Esophagus squamous epithelium (tissue), 5 donors: ENCODE data around the gene TMSB15A. TPM values are rescaled to one million over a fixed set of nuclear protein-coding genes. Genes with fewer than 3 reads are reported as not detected.
"Not testable (repeated sequence)": the region's sequence is repeated elsewhere in the genome, so short reads cannot be mapped to it uniquely, and the experiment has no call there.

Experiments used
- DNase-seq: peaks from one replicate; lab custom pipeline; 2025; lab: John Stamatoyannopoulos, UW
- H3K27ac ChIP-seq, 4 donors: fragments of 200-600 bp; sonication (generic); one replicate each; pipeline ENCODE4 v1.5.1; 2016 to 2019; ENCODE audit warnings: mild to moderate bottlenecking in 1 of 4
- H3K27me3 ChIP-seq, 4 donors: fragments of 200-600 bp; sonication (generic); 1 replicate in 3 of 4; 2 replicates in 1 of 4; pipeline versions ENCODE4 v1.5.1 to v1.6.0; 2017 to 2021; ENCODE audit warnings: antibody characterized with exemption in 1 of 4
- H3K36me3 ChIP-seq, 3 donors: fragments of 200-600 bp; sonication (generic); one replicate each; pipeline ENCODE4 v1.5.1; 2016 to 2019
- H3K4me1 ChIP-seq, 3 donors: fragments of 200-600 bp; sonication (generic); one replicate each; pipeline ENCODE4 v1.5.1; 2017 to 2019
- H3K4me3 ChIP-seq, 4 donors: fragments of 200-600 bp; sonication (generic); 1 replicate in 3 of 4; 2 replicates in 1 of 4; pipeline ENCODE4 v1.5.1; 2016 to 2019; ENCODE audit warnings: mild to moderate bottlenecking in 2 of 4, moderate library complexity in 1 of 4
- H3K9me3 ChIP-seq, 3 donors: fragments of 200-600 bp; sonication (generic); one replicate each; pipeline ENCODE4 v1.5.1; 2016 to 2019
- POLR2A ChIP-seq, 4 donors: fragments of 450-650 bp; IDR thresholded peaks; one replicate each; pipeline ENCODE4 v1.6.1; 2017; ENCODE audit warnings: antibody characterized with exemption in 4 of 4, mild to moderate bottlenecking in 4 of 4, moderate library complexity in 3 of 4
- WGBS, 2 donors: methylation state at CpG; one replicate each; pipeline ENCODE4 v1.1.5; 2018; 5-methylcytosine and 5-hydroxymethylcytosine counted together
- intact Hi-C: fragments of 100-400 bp; cut with DNase I; formaldehyde crosslinking; loops from one replicate; pipeline ENCODE4 v1.15.0; 2022
- total RNA-seq, 4 donors: library from RNA; depleted of rRNA; stranded (reverse); fragments of >200 nt; gene quantifications; one replicate each; pipeline ENCODE4 v1.1.0, GENCODE V29; 2016
- TF ChIP-seq, protein P1 (sequence below), 6 experiments: fragments of 450-650 bp in 4 of 6; fragments of 200-600 bp in 2 of 6; sonication (generic) in 2 of 6; IDR thresholded peaks; one replicate each; pipeline ENCODE4 v1.5.1; 2016 to 2019; ENCODE audit warnings: antibody characterized with exemption in 6 of 6, mild to moderate bottlenecking in 4 of 6, moderate library complexity in 4 of 6
- donor health status: DM: yes; HTN: yes; CAD: no.

Gene TMSB15A
- total RNA-seq, 4 donors from 2014 or later, result 0.95 TPM; not detected in 3

DNA sequence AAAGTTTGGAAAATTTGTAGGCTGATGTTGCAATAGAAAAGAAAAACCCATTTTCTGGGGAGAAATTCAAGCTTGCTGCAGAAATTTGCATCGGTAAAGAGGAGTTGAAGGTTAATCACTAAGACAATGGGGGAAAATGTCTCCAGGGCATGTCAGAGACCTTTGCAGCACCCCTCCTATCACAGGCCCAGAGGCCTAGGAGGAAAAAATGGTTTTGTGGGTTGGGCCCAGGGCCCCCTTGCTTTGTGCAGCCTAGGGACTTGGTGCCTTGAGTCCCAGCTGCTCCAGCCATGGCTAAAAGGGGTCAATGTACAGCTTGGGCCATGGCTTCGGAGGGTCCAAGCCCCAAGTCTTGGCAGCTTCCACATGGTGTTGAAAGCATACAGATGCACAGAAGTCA, 17.8 kb downstream of the TMSB15A start:
- WGBS, 2 donors, result 100% methylated on average over 1 of the region's 2 CpGs
- Histone ChIP-seq H3K4me3 (no peak overlapping the region), H3K27ac (no peak overlapping the region), H3K9me3 (peaks cover 0 to 9% (median 0%) of the 10 kb centered on the region in 3 donors), H3K27me3 (no peaks in the 10 kb centered on the region), H3K36me3 (no peaks in the 10 kb centered on the region), H3K4me1 (no peaks in the 10 kb centered on the region)
- intact Hi-C loops, result no loop called here
- TF ChIP-seq POLR2A (IDR thresholded peaks at IDR 0.05), result no peak
- TF ChIP-seq, protein P1, sequence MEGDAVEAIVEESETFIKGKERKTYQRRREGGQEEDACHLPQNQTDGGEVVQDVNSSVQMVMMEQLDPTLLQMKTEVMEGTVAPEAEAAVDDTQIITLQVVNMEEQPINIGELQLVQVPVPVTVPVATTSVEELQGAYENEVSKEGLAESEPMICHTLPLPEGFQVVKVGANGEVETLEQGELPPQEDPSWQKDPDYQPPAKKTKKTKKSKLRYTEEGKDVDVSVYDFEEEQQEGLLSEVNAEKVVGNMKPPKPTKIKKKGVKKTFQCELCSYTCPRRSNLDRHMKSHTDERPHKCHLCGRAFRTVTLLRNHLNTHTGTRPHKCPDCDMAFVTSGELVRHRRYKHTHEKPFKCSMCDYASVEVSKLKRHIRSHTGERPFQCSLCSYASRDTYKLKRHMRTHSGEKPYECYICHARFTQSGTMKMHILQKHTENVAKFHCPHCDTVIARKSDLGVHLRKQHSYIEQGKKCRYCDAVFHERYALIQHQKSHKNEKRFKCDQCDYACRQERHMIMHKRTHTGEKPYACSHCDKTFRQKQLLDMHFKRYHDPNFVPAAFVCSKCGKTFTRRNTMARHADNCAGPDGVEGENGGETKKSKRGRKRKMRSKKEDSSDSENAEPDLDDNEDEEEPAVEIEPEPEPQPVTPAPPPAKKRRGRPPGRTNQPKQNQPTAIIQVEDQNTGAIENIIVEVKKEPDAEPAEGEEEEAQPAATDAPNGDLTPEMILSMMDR (IDR thresholded peaks at IDR 0.05), result no peak
- no peak for DNase-seq

DNA sequence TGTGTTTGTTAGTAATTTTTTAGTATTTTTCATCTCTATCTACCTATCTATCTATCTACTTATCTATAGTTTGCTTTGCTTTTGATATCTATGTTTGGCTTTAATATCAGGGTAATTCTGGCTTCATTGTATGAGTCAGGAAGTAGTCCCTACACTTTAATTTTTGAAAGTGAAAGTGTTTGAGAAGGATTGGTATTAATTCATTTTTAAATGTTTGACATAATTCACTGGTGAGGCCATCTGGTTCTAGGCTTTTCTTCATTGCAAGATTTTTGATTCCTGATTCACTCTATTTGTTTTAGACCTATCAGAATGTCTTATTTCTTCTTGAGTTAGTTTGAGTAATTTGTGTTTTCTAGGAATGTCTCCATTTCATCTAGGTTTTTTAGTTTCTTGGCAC, 24.8 kb downstream of the TMSB15A start:
- Histone ChIP-seq H3K27me3 (no peaks in the 10 kb centered on the region), H3K9me3 (no peaks in the 10 kb centered on the region), H3K27ac (no peak overlapping the region), H3K4me1 (no peaks in the 10 kb centered on the region), H3K36me3 (no peaks in the 10 kb centered on the region), H3K4me3 (no peak overlapping the region)
- DNase-seq, result no peak
- intact Hi-C loops, result no loop called here
- no peak for TF ChIP-seq POLR2A (IDR thresholded peaks at IDR 0.05)
- TF ChIP-seq, protein P1 (IDR thresholded peaks at IDR 0.05), result no peak

DNA sequence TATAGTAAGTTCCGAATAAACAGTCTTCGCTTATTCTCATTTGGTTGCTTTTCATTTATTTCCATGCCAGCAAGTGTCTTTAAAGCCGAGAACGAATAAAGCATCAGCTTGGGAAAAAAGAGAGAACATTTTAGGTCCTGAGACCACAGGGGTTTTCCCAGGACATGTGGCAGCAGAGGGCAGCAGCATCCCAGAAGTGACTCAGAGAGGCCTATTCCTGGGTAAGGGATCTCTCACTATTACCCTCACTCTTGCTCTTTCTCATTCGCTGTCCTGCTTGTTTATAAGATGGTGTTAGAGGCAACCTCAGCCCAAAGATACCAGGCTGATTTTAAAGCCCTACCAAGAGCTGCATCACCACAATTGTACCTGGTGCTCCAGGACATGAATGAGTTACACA, 37.8 kb downstream of the TMSB15A start:
- H3K9me3 ChIP-seq, H3K4me1 ChIP-seq, H3K36me3 ChIP-seq, H3K27ac ChIP-seq, H3K4me3 ChIP-seq, H3K27me3 ChIP-seq, DNase-seq, intact Hi-C loops: not testable (repeated sequence)
- WGBS, 2 donors, result no CpG with 5 or more reads among the region's 5 CpGs

DNA sequence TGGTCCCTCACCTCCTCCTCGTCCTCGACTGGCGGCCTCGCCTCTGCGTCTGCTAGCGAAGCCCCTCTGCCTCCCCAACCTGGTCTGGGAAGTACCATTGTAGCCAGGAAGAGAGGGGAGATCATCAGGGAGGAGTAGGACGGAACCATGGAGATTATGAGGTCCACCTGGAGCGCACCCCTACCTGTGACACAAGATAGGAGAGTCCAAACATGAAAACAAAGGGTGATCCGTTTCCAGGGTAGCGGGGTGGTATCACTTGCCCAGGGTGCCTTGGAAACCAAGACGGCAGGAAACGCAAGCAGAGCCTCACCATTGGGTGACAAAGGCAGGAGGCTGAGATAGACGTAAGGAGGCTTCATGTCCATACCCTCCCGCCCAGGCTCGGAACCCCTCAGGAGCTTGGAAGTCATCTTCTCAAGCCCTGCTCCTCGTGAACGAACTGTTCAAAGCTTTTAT, 44.7 kb downstream of the TMSB15A start, which contains the start of gene TCP11X2:
Gene TCP11X2, minus strand, starts transcription at position 51 of the 459 bp plus-strand sequence.
- H3K27me3 ChIP-seq, intact Hi-C loops, H3K9me3 ChIP-seq, H3K27ac ChIP-seq, H3K4me1 ChIP-seq, DNase-seq, H3K36me3 ChIP-seq, H3K4me3 ChIP-seq: not testable (repeated sequence)
- WGBS, 2 donors, result 86% methylated on average over 5 of the region's 17 CpGs; no CpG with 5 or more reads in 1 of the 2 donors

DNA sequence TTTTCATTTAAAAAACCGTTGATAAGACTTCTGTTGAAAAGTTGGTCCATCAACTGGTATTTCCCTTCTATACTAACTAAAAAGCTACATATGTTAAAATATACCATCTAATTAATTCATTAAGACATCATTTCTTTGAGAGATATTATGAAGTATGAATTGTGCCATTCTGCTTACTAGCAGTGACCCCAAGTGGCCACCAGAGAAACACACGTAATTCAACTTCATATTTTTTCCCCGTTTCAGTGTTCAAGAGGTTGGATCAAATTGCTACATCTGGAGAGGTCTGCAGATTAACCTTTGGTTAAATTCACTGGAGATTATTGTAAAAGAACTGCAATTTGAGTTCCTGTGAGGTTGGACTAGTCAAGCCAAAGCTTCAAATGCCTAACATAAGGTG, 46.3 kb downstream of the TMSB15A start:
- H3K4me1 ChIP-seq, DNase-seq, H3K4me3 ChIP-seq, H3K9me3 ChIP-seq, intact Hi-C loops, H3K27ac ChIP-seq, H3K36me3 ChIP-seq, H3K27me3 ChIP-seq: not testable (repeated sequence)
- WGBS, 2 donors, result no CpG with 5 or more reads among the region's 3 CpGs

Other genes with a start within 250 kb of the TMSB15A start
- not detected for gene NXF2B, start 76.7 kb downstream of the TMSB15A start, total RNA-seq
- gene TCP11X2, start 44.9 kb downstream of the TMSB15A start, total RNA-seq, result not detected
- gene ARMCX5, start 82.8 kb upstream of the TMSB15A start, total RNA-seq, result 10 to 100 TPM in 3 of 4 donors, 1 to 10 TPM in 1; 7.9 to 15.1 (median 12.9) TPM
- 1 to 10 TPM in 3 of 4 donors, under 1 TPM in 1; 0.45 to 8.0 (median 1.4) TPM for gene GPRASP1, start 134.7 kb upstream of the TMSB15A start, total RNA-seq
- 10 to 100 TPM in 1 of 4 donors, 1 to 10 TPM in 3; 3.4 to 10.1 (median 6.8) TPM for gene GPRASP2, start 195.7 kb upstream of the TMSB15A start, total RNA-seq
- 1 to 10 TPM; 1.4 to 3.8 (median 2.5) TPM for gene GPRASP3, start 204.0 kb upstream of the TMSB15A start, total RNA-seq